ENCODE measurements around the gene AFF2.

The AFF2 gene

GRCh38 chrX:148628621-148629020, 128.2 kb downstream of the AFF2 start:
- Histone ChIP-seq H3K27ac (no peak overlapping the region), H3K4me3 (ENCODE audit: low read depth, low read length) (no peak overlapping the region), H3K4me2 (ENCODE audit: low read length) (no peak overlapping the region), H3K36me3 (ENCODE audit: control insufficient read depth, insufficient read depth, low read length) (no peaks in the 10 kb centered on the region), H3K27me3 (ENCODE audit: control insufficient read depth, insufficient read depth, low read length) (no peaks in the 10 kb centered on the region), H3K9ac (no peak overlapping the region), H3K4me1 (no peaks in the 10 kb centered on the region), H3K9me3 (ENCODE audit: control insufficient read depth, low read length) (no peaks in the 10 kb centered on the region), H2AFZ (no peak overlapping the region), H3K79me2 (no peaks in the 10 kb centered on the region)
- TF ChIP-seq CTCF (IDR thresholded peaks at IDR 0.05): no peak

GRCh38 chrX:148629434-148629833, 129.0 kb downstream of the AFF2 start:
- TF ChIP-seq CTCF (IDR thresholded peaks at IDR 0.05): no peak
- Histone ChIP-seq H3K36me3 (ENCODE audit: control insufficient read depth, insufficient read depth, low read length) (no peaks in the 10 kb centered on the region), H3K79me2 (no peaks in the 10 kb centered on the region), H3K27ac (no peak overlapping the region), H3K27me3 (ENCODE audit: control insufficient read depth, insufficient read depth, low read length) (no peaks in the 10 kb centered on the region), H3K4me1 (no peaks in the 10 kb centered on the region), H3K9ac (no peak overlapping the region), H3K4me2 (ENCODE audit: low read length) (no peak overlapping the region), H3K4me3 (ENCODE audit: low read depth, low read length) (no peak overlapping the region), H3K9me3 (ENCODE audit: control insufficient read depth, low read length) (no peaks in the 10 kb centered on the region), H2AFZ (no peak overlapping the region)

- H3K9me3 ChIP-seq (ENCODE audit: control insufficient read depth, low read length): no peaks in the 10 kb centered on the region
- TF ChIP-seq CTCF (IDR thresholded peaks at IDR 0.05): no peak
- no peak overlapping the region for H3K4me2 ChIP-seq (ENCODE audit: low read length)
- H3K27me3 ChIP-seq (ENCODE audit: control insufficient read depth, insufficient read depth, low read length): no peaks in the 10 kb centered on the region
- no peak overlapping the region for H3K4me3 ChIP-seq (ENCODE audit: low read depth, low read length)
- H3K27ac ChIP-seq: no peak overlapping the region
- no peak overlapping the region for H2AFZ ChIP-seq
- no peaks in the 10 kb centered on the region for H3K4me1 ChIP-seq
- no peaks in the 10 kb centered on the region for H3K79me2 ChIP-seq
- H3K36me3 ChIP-seq (ENCODE audit: control insufficient read depth, insufficient read depth, low read length): no peaks in the 10 kb centered on the region
- H3K9ac ChIP-seq: no peak overlapping the region
These were observed 132.0 kb downstream of the AFF2 start for GRCh38 chrX:148632444-148632843.

- Histone ChIP-seq H3K4me3 (ENCODE audit: low read depth, low read length) (no peak overlapping the region), H3K4me1 (no peaks in the 10 kb centered on the region), H3K4me2 (ENCODE audit: low read length) (no peak overlapping the region), H3K9me3 (ENCODE audit: control insufficient read depth, low read length) (no peaks in the 10 kb centered on the region), H2AFZ (no peak overlapping the region), H3K79me2 (no peaks in the 10 kb centered on the region), H3K27me3 (ENCODE audit: control insufficient read depth, insufficient read depth, low read length) (no peaks in the 10 kb centered on the region), H3K27ac (no peak overlapping the region), H3K36me3 (ENCODE audit: control insufficient read depth, insufficient read depth, low read length) (no peaks in the 10 kb centered on the region), H3K9ac (no peak overlapping the region)
- TF ChIP-seq CTCF (IDR thresholded peaks at IDR 0.05): no peak
These were observed 132.9 kb downstream of the AFF2 start for GRCh38 chrX:148633218-148633908.

- H2AFZ ChIP-seq: no peak overlapping the region
- no peaks in the 10 kb centered on the region for H3K36me3 ChIP-seq (ENCODE audit: control insufficient read depth, insufficient read depth, low read length)
- TF ChIP-seq CTCF (IDR thresholded peaks at IDR 0.05): no peak
- no peak overlapping the region for H3K9ac ChIP-seq
- no peaks in the 10 kb centered on the region for H3K27me3 ChIP-seq (ENCODE audit: control insufficient read depth, insufficient read depth, low read length)
- no peaks in the 10 kb centered on the region for H3K4me1 ChIP-seq
- H3K9me3 ChIP-seq (ENCODE audit: control insufficient read depth, low read length): no peaks in the 10 kb centered on the region
- H3K79me2 ChIP-seq: no peaks in the 10 kb centered on the region
- no peak overlapping the region for H3K4me2 ChIP-seq (ENCODE audit: low read length)
- no peak overlapping the region for H3K4me3 ChIP-seq (ENCODE audit: low read depth, low read length)
- no peak overlapping the region for H3K27ac ChIP-seq
These were observed 134.2 kb downstream of the AFF2 start for GRCh38 chrX:148634591-148634990.
